Upper lobe of left lung (tissue), 4 donors: ENCODE results near the gene SYT9.

Experiments used
- CTCF ChIP-seq, 6 experiments: fragments of 450-650 bp in 4 of 6; fragments of 200-600 bp in 2 of 6; sonication (generic) in 2 of 6; IDR thresholded peaks; one replicate each; pipeline ENCODE4 v1.5.1; 2016 to 2019; ENCODE audit warnings: antibody characterized with exemption in 6 of 6
- EP300 ChIP-seq, 4 donors: sonication (generic); formaldehyde crosslinking; IDR thresholded peaks; one replicate each; pipeline ENCODE4 v1.5.1; 2017; ENCODE audit warnings: antibody characterized with exemption in 4 of 4, control low read depth in 2 of 4
- POLR2A ChIP-seq, 4 donors: fragments of 450-650 bp; IDR thresholded peaks; one replicate each; pipeline ENCODE4 v1.5.1; 2016 to 2017; ENCODE audit warnings: antibody characterized with exemption in 4 of 4, mild to moderate bottlenecking in 2 of 4
- POLR2AphosphoS5 ChIP-seq, 2 donors: sonication (generic); formaldehyde crosslinking; IDR thresholded peaks; one replicate each; pipeline ENCODE4 v1.5.1; 2017; ENCODE audit warnings: antibody characterized with exemption in 2 of 2

GRCh38 chr11:7299393-7299792, 47.7 kb downstream of the SYT9 start:
- TF ChIP-seq CTCF (IDR thresholded peaks at IDR 0.05) (no peak), POLR2AphosphoS5 (IDR thresholded peaks at IDR 0.05) (no peak), POLR2A (IDR thresholded peaks at IDR 0.05) (no peak), EP300 (IDR thresholded peaks at IDR 0.05) (no peak)
